HCT116 (cell line): ENCODE data around the gene DOP1B. TPM values are rescaled to one million over a fixed set of nuclear protein-coding genes. Genes with fewer than 3 reads are reported as not detected.

Experiments used
- ATAC-seq: fragments of 200-7000 bp; cut with Tn5 transposase; 2 replicates; pipeline ENCODE4 v1.9.1; 2020; ENCODE audit warnings: mild to moderate bottlenecking, moderate library complexity
- BruUV-seq: library from RNA; stranded (reverse); fragments of 400-500 nt; replicated peaks from 2 replicates; lab custom pipeline; 2021; lab: Mats Ljungman, UMichigan
- CTCF ChIA-PET: fragments of 300-600 bp; sonication (Branson Sonifier 250); formaldehyde crosslinking; loops from one replicate; lab custom pipeline; 2021; ENCODE audit warnings: antibody characterized with exemption; lab: Charles Lee
- POLR2A ChIA-PET: fragments of 300-600, 350-600 bp; sonication (Branson Sonifier 250); formaldehyde crosslinking; loops from one replicate; lab custom pipeline; 2021; ENCODE audit warnings: antibody characterized with exemption; lab: Charles Lee
- RAD21 ChIA-PET, 2 experiments: fragments of 300-600 bp; sonication (Branson Sonifier 250); formaldehyde crosslinking; loops; one replicate each; lab custom pipeline; 2023; ENCODE audit warnings: low total read pairs in 2 of 2; ENCODE audit not compliant: uncharacterized antibody in 2 of 2, unreplicated experiment in 2 of 2, low non-redundant PET in 1 of 2; lab: Charles Lee
- DNase-seq: peaks from one replicate; pipeline ENCODE4 v3.0.0-alpha.2; 2010; ENCODE audit warnings: low read depth, low spot score
- H2AFZ ChIP-seq: fragments of 200-600 bp; shearing (Covaris generic), sonication (generic); 2 replicates; pipeline ENCODE4 v1.6.1; 2017; ENCODE audit warnings: low read depth, mixed run types, mixed read lengths, antibody characterized with exemption, low read length; ENCODE audit not compliant: poor library complexity, severe bottlenecking
- H3K27ac ChIP-seq: 2 replicates; pipeline ENCODE4 v1.5.1; 2012; ENCODE audit warnings: low read depth, low read length
- H3K27me3 ChIP-seq: fragments of 200-600 bp; sonication (generic); 2 replicates; pipeline ENCODE4 v1.6.1; 2016; ENCODE audit warnings: mixed run types, low read length, mixed read lengths; ENCODE audit not compliant: insufficient read depth
- H3K36me3 ChIP-seq, 2 experiments: fragments of 200-500 bp in 1 of 2; fragments of 200-600 bp in 1 of 2; sonication (Bioruptor generic) in 1 of 2; sonication (generic) in 1 of 2; 2 replicates each; pipeline versions ENCODE4 v1.5.1 to v1.6.1; 2014 to 2016; ENCODE audit warnings: low read length in 2 of 2, inconsistent platforms in 1 of 2, mixed read lengths in 1 of 2, mixed run types in 1 of 2; ENCODE audit not compliant: insufficient read depth in 2 of 2, control insufficient read depth in 1 of 2
- H3K4me1 ChIP-seq, 2 experiments: fragments of 200-600 bp in 1 of 2; sonication (generic) in 1 of 2; 2 replicates each; pipeline versions ENCODE4 v1.5.1 to v1.6.1; 2012 to 2017; ENCODE audit warnings: low read length in 2 of 2, inconsistent platforms in 1 of 2, mild to moderate bottlenecking in 1 of 2, mixed read lengths in 1 of 2, mixed run types in 1 of 2, moderate library complexity in 1 of 2; ENCODE audit not compliant: insufficient read depth in 2 of 2, control insufficient read depth in 1 of 2
- H3K4me2 ChIP-seq: fragments of 200-600 bp; sonication (generic); 2 replicates; pipeline ENCODE4 v1.6.1; 2017; ENCODE audit warnings: mixed run types, low read length, mixed read lengths
- H3K4me3 ChIP-seq, 2 experiments: fragments of 200-600 bp in 1 of 2; sonication (generic) in 1 of 2; replicated peaks in 1 of 2; 2 replicates each; pipeline ENCODE4 v1.5.1; 2011 to 2016; ENCODE audit warnings: low read length in 2 of 2, control low read depth in 1 of 2, low read depth in 1 of 2, mild to moderate bottlenecking in 1 of 2, mixed read lengths in 1 of 2, mixed run types in 1 of 2
- H3K79me2 ChIP-seq: fragments of 200-600 bp; sonication (generic); 2 replicates; pipeline ENCODE4 v1.6.1; 2017; ENCODE audit warnings: mild to moderate bottlenecking, mixed run types, low read length, moderate library complexity, mixed read lengths; ENCODE audit not compliant: insufficient read depth
- H3K9ac ChIP-seq: fragments of 200-600 bp; sonication (generic); 2 replicates; pipeline ENCODE4 v1.6.1; 2016; ENCODE audit warnings: low read length, mixed read lengths
- H3K9me2 ChIP-seq: fragments of 200-600 bp; sonication (generic), shearing (Covaris generic); 2 replicates; pipeline ENCODE4 v1.6.1; 2017; ENCODE audit warnings: mixed run types, mild to moderate bottlenecking, moderate library complexity; ENCODE audit not compliant: insufficient read depth
- H3K9me3 ChIP-seq, 2 experiments: fragments of 200-500 bp in 1 of 2; fragments of 200-600 bp in 1 of 2; sonication (Bioruptor generic) in 1 of 2; sonication (generic) in 1 of 2; 2 replicates each; pipeline ENCODE4 v1.6.1; 2014 to 2017; ENCODE audit warnings: low read length in 2 of 2, mixed read lengths in 2 of 2, inconsistent platforms in 1 of 2, low read depth in 1 of 2, mild to moderate bottlenecking in 1 of 2, mixed run types in 1 of 2, moderate library complexity in 1 of 2; ENCODE audit not compliant: control insufficient read depth in 1 of 2, insufficient read depth in 1 of 2
- H4K20me1 ChIP-seq: fragments of 200-600 bp; sonication (generic), shearing (Covaris generic); 2 replicates; pipeline ENCODE4 v1.6.1; 2017; ENCODE audit warnings: mixed run types, mild to moderate bottlenecking, moderate library complexity; ENCODE audit not compliant: insufficient read depth
- CBX3 ChIP-seq: IDR thresholded peaks from 2 replicates; pipeline ENCODE4 v1.6.1; 2012; ENCODE audit warnings: low read depth
- CTCF ChIP-seq, 3 experiments: fragments of 200-600 bp in 1 of 3; sonication (generic) in 1 of 3; IDR thresholded peaks in 2 of 3; conservative IDR thresholded peaks in 1 of 3; 2 replicates each; pipeline ENCODE4 v1.5.1; 2012 to 2017; ENCODE audit warnings: low read depth in 2 of 3, low read length in 2 of 3, antibody characterized with exemption in 1 of 3, borderline replicate concordance in 1 of 3, control low read depth in 1 of 3, mild to moderate bottlenecking in 1 of 3, mixed read lengths in 1 of 3, mixed run types in 1 of 3, moderate library complexity in 1 of 3; ENCODE audit not compliant: insufficient read depth in 1 of 3
- ELF1 ChIP-seq: IDR thresholded peaks from 2 replicates; pipeline ENCODE4 v1.6.1; 2012; ENCODE audit warnings: low read depth, borderline replicate concordance
- EZH2 ChIP-seq: fragments of 200-600 bp; sonication (generic); IDR thresholded peaks from 2 replicates; pipeline ENCODE4 v1.6.1; 2017; ENCODE audit warnings: antibody characterized with exemption, mixed run types
- MAX ChIP-seq: IDR thresholded peaks from 2 replicates; pipeline ENCODE4 v1.6.1; 2012
- POLR2AphosphoS5 ChIP-seq: IDR thresholded peaks from 2 replicates; pipeline ENCODE4 v1.6.1; 2011; ENCODE audit warnings: mild to moderate bottlenecking, low read depth, low read length, moderate library complexity
- RAD21 ChIP-seq: IDR thresholded peaks from 2 replicates; pipeline ENCODE4 v1.6.1; 2012; ENCODE audit warnings: low read depth, mild to moderate bottlenecking
- SP1 ChIP-seq: IDR thresholded peaks from 2 replicates; pipeline ENCODE4 v1.6.1; 2012; ENCODE audit warnings: low read depth
- ZNF274 ChIP-seq: fragments of 200-500 bp; sonication (Bioruptor generic); IDR thresholded peaks from 2 replicates; pipeline ENCODE4 v1.6.1; 2014; ENCODE audit warnings: mild to moderate bottlenecking, low read depth, low read length, inconsistent platforms
- intact Hi-C: fragments of 100-400 bp; cut with micrococcal nuclease; formaldehyde crosslinking; loops from 2 replicates; pipeline ENCODE4 v1.10.0; 2022
- total RNA-seq: library from RNA; stranded (reverse); gene quantifications from one replicate; pipeline ENCODE4 v1.2.1, GENCODE V29; 2021; ENCODE audit not compliant: unreplicated experiment
- TF ChIP-seq, protein P1 (sequence below): IDR thresholded peaks from 2 replicates; pipeline ENCODE4 v1.6.1; 2011; ENCODE audit warnings: mild to moderate bottlenecking, low read length, moderate library complexity; ENCODE audit not compliant: insufficient replicate concordance; ENCODE audit errors: extremely low read depth

DOP1B gene
- total RNA-seq, 1 experiment from 2014 or later, result 15.4 TPM

GRCh38 chr21:36204980-36205379 is 48.4 kb downstream of the DOP1B start:
- Histone ChIP-seq H3K36me3 (no peaks in the 10 kb centered on the region), H3K4me2 (no peak overlapping the region), H3K4me3 (no peak overlapping the region), H3K27ac (no peak overlapping the region), H3K9me3 (no peaks in the 10 kb centered on the region), H3K27me3 (no peaks in the 10 kb centered on the region), H3K9ac (no peak overlapping the region), H3K79me2 (no peaks in the 10 kb centered on the region), H3K9me2 (no peaks in the 10 kb centered on the region), H2AFZ (no peak overlapping the region), H3K4me1 (peaks cover 41 to 53% of the 10 kb centered on the region in 2 experiments), H4K20me1 (no peaks in the 10 kb centered on the region; the same call in 1 of the 2 replicates)
- TF ChIP-seq, protein P1, sequence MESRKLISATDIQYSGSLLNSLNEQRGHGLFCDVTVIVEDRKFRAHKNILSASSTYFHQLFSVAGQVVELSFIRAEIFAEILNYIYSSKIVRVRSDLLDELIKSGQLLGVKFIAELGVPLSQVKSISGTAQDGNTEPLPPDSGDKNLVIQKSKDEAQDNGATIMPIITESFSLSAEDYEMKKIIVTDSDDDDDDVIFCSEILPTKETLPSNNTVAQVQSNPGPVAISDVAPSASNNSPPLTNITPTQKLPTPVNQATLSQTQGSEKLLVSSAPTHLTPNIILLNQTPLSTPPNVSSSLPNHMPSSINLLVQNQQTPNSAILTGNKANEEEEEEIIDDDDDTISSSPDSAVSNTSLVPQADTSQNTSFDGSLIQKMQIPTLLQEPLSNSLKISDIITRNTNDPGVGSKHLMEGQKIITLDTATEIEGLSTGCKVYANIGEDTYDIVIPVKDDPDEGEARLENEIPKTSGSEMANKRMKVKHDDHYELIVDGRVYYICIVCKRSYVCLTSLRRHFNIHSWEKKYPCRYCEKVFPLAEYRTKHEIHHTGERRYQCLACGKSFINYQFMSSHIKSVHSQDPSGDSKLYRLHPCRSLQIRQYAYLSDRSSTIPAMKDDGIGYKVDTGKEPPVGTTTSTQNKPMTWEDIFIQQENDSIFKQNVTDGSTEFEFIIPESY, result no peak
- TF ChIP-seq CTCF (IDR thresholded peaks at IDR 0.05 in 2 of 3, conservative IDR thresholded peaks at IDR 0.05 in 1 of 3; ENCODE audit: borderline replicate concordance in 1 of 3, insufficient read depth in 1 of 3, low read depth in 2 of 3, low read length in 2 of 3) (no peak), POLR2AphosphoS5 (no peak), CBX3 (no peak), ZNF274 (no peak), RAD21 (no peak), SP1 (no peak), ELF1 (no peak), EZH2 (no peak), MAX (no peak)
- BruUV-seq, result no TSS peak
- ChIA-PET POLR2A (no interaction called here), RAD21 (no interaction called here), CTCF (no interaction called here)
- DNase-seq (no peak), ATAC-seq (no peak)
- intact Hi-C loops, result no loop called here
